Measurements from ENCODE around the gene OR4A47.
"Not testable (repeated sequence)": the region's sequence is repeated elsewhere in the genome, so short reads cannot be mapped to it uniquely, and the experiment has no call there.

Gene OR4A47, protein sequence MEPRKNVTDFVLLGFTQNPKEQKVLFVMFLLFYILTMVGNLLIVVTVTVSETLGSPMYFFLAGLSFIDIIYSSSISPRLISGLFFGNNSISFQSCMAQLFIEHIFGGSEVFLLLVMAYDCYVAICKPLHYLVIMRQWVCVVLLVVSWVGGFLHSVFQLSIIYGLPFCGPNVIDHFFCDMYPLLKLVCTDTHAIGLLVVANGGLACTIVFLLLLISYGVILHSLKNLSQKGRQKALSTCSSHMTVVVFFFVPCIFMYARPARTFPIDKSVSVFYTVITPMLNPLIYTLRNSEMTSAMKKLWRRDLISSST

DNA sequence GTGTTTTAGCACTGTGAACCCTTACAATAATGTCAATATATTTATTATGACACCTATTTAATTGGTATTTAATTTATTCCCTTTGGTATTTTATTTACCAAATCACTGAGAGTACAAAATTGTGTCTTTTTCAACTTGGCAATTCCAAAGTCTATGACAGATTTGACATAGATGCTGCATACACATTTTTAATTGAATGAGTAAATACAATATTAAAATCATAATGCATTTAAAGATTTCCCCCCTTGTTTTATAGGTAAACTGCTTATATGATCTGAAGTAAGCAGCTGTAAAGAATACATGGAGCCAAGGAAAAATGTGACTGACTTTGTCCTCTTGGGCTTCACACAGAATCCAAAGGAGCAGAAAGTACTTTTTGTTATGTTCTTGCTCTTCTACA lies at the start of gene OR4A47:
OR4A47 (plus strand) TSS at position 301 of the 400 bp plus-strand sequence; CDS start at position 301, 0 bp downstream.
- not testable (repeated sequence) for H3K9ac ChIP-seq (ENCODE audit: low read length); H3K36me3 ChIP-seq (ENCODE audit: insufficient read depth, low read length); H3K27me3 ChIP-seq (ENCODE audit: control insufficient read depth in 1 of 2, insufficient read depth in 2 of 2, low read length in 2 of 2); H3K9me3 ChIP-seq (ENCODE audit: low read length); H3K4me1 ChIP-seq (ENCODE audit: insufficient read depth, low read length); H3K4me3 ChIP-seq (ENCODE audit: low read depth in 1 of 2, low read length in 2 of 2); H3K27ac ChIP-seq (ENCODE audit: low read depth, low read length)

DNA sequence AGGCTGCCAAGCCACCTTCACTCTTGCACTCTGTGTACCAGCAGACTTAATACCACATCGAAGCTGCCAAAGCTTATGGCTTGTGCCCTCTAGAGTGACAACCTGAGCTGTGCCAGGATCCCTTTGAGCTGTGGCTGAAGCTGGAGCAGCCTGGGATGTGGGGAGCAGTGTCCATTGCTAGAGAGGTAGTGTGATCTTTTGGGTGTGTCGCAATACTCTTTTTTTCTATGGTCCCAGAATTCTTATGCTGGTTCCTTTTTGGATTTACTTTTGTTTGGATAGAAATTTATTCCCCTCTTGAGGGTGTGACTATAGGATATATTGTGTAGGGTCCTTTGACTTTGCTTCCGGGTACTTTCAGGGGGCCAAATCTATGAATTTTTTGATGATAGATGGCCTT lies 32.7 kb upstream of the OR4A47 start:
- not testable (repeated sequence) for H3K9ac ChIP-seq (ENCODE audit: low read length); H3K36me3 ChIP-seq (ENCODE audit: insufficient read depth, low read length); H3K27ac ChIP-seq (ENCODE audit: low read depth, low read length); H3K9me3 ChIP-seq (ENCODE audit: low read length); H3K4me1 ChIP-seq (ENCODE audit: insufficient read depth, low read length); H3K4me3 ChIP-seq (ENCODE audit: low read depth in 1 of 2, low read length in 2 of 2); H3K27me3 ChIP-seq (ENCODE audit: control insufficient read depth in 1 of 2, insufficient read depth in 2 of 2, low read length in 2 of 2)

DNA sequence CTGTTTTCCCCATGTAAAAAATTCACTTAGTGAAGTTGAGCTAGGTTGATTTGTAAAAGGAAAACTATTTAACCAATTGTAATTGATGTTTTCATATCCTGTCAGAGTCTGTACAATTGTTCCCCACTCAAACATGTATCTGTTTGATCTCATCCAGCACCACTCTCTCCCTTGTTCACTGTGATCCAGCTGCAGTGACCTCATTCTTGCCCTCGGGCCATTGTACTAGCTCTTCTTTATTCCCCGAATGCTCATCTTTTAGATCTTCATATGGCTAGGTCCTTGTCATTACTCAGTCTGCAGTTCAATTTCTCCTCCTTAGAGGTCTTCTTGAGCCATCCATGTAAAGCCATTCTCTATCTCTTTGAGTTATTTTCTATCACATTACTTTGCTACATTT lies 14.6 kb upstream of the OR4A47 start:
- not testable (repeated sequence) for H3K36me3 ChIP-seq (ENCODE audit: insufficient read depth, low read length); H3K4me3 ChIP-seq (ENCODE audit: low read depth in 1 of 2, low read length in 2 of 2); H3K9me3 ChIP-seq (ENCODE audit: low read length); H3K27me3 ChIP-seq (ENCODE audit: control insufficient read depth in 1 of 2, insufficient read depth in 2 of 2, low read length in 2 of 2); H3K27ac ChIP-seq (ENCODE audit: low read depth, low read length); H3K4me1 ChIP-seq (ENCODE audit: insufficient read depth, low read length); H3K9ac ChIP-seq (ENCODE audit: low read length)

DNA sequence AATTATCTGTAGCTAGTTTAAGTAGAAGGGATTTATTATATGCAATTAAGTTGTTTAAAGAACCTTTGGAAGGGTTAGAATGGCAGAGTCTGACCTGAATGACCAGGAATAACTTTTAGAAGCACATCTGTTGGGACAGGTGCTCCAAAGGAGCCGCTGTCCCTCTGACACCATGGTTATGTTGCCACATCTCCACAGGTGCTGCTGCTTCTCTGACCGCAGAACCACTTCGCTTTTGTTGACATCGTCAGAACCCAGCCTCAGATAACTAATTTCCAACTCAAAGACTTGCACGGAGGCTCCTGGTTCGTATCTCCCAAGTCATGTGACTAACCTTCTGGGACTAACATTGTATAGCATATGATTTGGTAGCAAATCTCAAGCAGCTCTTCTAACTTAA lies 13.9 kb upstream of the OR4A47 start:
- H3K36me3 ChIP-seq (ENCODE audit: insufficient read depth, low read length); H3K9ac ChIP-seq (ENCODE audit: low read length); H3K9me3 ChIP-seq (ENCODE audit: low read length): not testable (repeated sequence)

DNA sequence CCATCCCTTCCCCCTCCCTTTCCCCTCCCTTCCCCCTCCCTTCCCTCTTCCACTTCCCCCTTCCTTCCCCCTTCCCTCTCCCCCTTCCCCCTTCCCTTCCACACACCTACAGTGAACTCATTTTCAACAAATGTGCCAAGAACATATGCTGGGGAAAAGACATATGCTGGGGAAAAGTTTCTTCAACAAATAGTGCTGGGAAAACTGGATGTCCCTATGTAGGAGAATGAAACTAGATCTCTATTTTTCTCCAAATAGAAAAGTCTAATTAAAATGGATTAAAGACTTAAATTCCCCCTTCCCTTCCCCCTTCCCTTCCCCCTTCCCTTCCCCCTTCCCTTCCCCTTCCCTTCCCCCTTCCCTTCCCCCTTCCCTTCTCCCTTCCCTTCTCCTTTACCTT lies 17.6 kb downstream of the OR4A47 start:
- not testable (repeated sequence) for H3K4me1 ChIP-seq (ENCODE audit: insufficient read depth, low read length); H3K4me3 ChIP-seq (ENCODE audit: low read depth in 1 of 2, low read length in 2 of 2); H3K9ac ChIP-seq (ENCODE audit: low read length); H3K27me3 ChIP-seq (ENCODE audit: control insufficient read depth in 1 of 2, insufficient read depth in 2 of 2, low read length in 2 of 2); H3K9me3 ChIP-seq (ENCODE audit: low read length); H3K36me3 ChIP-seq (ENCODE audit: insufficient read depth, low read length); H3K27ac ChIP-seq (ENCODE audit: low read depth, low read length)

More for the DNA sequence above, 13.9 kb upstream of the OR4A47 start:
- H3K4me1 ChIP-seq (ENCODE audit: insufficient read depth, low read length); H3K4me3 ChIP-seq (ENCODE audit: low read depth in 1 of 2, low read length in 2 of 2); H3K27ac ChIP-seq (ENCODE audit: low read depth, low read length); H3K27me3 ChIP-seq (ENCODE audit: control insufficient read depth in 1 of 2, insufficient read depth in 2 of 2, low read length in 2 of 2): not testable (repeated sequence)

DNA sequence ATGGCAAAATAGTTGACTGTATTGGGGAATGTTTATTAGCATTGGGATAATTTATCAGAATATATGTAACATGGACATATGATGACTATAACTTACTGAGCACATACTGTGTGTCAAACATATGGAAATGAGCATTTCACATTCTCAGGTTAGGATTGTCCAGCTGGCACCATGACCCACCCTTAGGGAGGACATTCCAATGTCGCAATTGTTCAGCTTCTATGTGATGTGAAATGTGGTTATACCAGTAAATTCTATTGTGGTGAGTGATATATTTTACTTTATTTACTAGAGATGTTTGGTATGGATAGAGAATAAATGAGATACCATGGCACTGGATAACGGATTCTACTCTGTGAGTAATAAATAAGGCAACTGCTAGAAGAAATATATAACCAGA lies 50.4 kb downstream of the OR4A47 start:
- Histone ChIP-seq H3K4me3 (ENCODE audit: low read depth in 1 of 2, low read length in 2 of 2) (no peak overlapping the region), H3K9ac (ENCODE audit: low read length) (no peak overlapping the region), H3K27ac (ENCODE audit: low read depth, low read length) (no peak overlapping the region), H3K4me1 (ENCODE audit: insufficient read depth, low read length) (no peaks in the 10 kb centered on the region), H3K27me3 (ENCODE audit: control insufficient read depth in 1 of 2, insufficient read depth in 2 of 2, low read length in 2 of 2) (no peaks in the 10 kb centered on the region), H3K36me3 (ENCODE audit: insufficient read depth, low read length) (no peaks in the 10 kb centered on the region), H3K9me3 (ENCODE audit: low read length) (no peaks in the 10 kb centered on the region)
